GM23338 (cell line): ENCODE measurements around the gene BRME1.

Source experiments
- CREB1 ChIP-seq: fragments of 250-450 bp; sonication (Bioruptor Pico); IDR thresholded peaks from 2 replicates; pipeline ENCODE4 v1.5.0; 2020; ENCODE audit warnings: low read depth, mild to moderate bottlenecking, moderate library complexity
- EZH2 ChIP-seq: fragments of 200-600 bp; sonication (generic); IDR thresholded peaks from one replicate; pipeline ENCODE4 v1.8.0; 2017; ENCODE audit warnings: antibody characterized with exemption, mild to moderate bottlenecking, low read depth; ENCODE audit not compliant: unreplicated experiment
- EZH2phosphoT487 ChIP-seq: fragments of 200-600 bp; sonication (generic); IDR thresholded peaks from one replicate; pipeline ENCODE4 v1.8.1; 2018; ENCODE audit warnings: antibody characterized with exemption; ENCODE audit not compliant: unreplicated experiment
- NANOG ChIP-seq: IDR thresholded peaks from 2 replicates; pipeline ENCODE4 v1.6.1; 2016; ENCODE audit warnings: antibody characterized with exemption, borderline replicate concordance
- TF ChIP-seq, protein P1 (sequence below), 2 experiments: fragments of 200-600 bp in 1 of 2; sonication (generic) in 1 of 2; conservative IDR thresholded peaks; 2 replicates each; pipeline versions ENCODE4 v1.5.1 to v1.6.1; 2016 to 2017; ENCODE audit warnings: antibody characterized with exemption in 2 of 2, low read depth in 2 of 2, mild to moderate bottlenecking in 2 of 2, moderate library complexity in 1 of 2
- TF ChIP-seq, protein P2 (sequence below): IDR thresholded peaks from one replicate; pipeline ENCODE4 v1.6.1; 2018; ENCODE audit warnings: antibody characterized with exemption; ENCODE audit not compliant: unreplicated experiment

DNA sequence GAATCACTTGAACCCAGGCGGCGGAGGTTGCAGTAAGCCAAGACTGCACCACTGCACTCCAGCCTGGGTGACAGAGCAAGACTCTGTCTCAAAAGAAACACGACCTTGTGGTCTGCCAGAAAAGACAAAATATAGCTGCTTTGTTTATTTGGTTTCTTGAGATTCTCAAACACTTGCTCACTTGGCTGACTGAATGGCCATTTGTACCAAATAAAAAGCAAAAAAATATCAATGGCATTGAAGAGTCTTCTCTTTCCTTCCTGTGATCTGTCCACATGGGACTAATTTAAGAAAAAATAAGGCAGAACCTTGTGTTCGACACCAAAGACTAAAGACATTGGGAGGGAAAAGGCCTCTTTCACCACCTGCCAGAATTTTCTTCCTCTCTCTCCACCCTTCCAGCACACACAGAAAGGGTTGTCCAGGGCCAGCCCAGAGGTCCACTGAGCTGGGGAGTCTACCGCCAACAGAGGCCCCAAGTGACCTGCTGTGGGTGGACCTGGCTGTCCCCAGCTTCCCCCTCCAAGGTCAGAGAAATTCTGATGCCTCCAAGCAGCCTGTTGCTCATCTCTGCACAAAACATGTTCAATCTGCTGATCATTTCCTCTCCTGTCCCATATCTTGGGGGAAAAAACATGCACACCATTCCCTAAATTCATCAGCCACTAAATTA lies 5.9 kb downstream of the BRME1 start:
- TF ChIP-seq, protein P1, sequence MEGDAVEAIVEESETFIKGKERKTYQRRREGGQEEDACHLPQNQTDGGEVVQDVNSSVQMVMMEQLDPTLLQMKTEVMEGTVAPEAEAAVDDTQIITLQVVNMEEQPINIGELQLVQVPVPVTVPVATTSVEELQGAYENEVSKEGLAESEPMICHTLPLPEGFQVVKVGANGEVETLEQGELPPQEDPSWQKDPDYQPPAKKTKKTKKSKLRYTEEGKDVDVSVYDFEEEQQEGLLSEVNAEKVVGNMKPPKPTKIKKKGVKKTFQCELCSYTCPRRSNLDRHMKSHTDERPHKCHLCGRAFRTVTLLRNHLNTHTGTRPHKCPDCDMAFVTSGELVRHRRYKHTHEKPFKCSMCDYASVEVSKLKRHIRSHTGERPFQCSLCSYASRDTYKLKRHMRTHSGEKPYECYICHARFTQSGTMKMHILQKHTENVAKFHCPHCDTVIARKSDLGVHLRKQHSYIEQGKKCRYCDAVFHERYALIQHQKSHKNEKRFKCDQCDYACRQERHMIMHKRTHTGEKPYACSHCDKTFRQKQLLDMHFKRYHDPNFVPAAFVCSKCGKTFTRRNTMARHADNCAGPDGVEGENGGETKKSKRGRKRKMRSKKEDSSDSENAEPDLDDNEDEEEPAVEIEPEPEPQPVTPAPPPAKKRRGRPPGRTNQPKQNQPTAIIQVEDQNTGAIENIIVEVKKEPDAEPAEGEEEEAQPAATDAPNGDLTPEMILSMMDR (conservative IDR thresholded peaks at IDR 0.05; ENCODE audit: low read depth in 2 of 2), result no peak
- TF ChIP-seq, protein P2, sequence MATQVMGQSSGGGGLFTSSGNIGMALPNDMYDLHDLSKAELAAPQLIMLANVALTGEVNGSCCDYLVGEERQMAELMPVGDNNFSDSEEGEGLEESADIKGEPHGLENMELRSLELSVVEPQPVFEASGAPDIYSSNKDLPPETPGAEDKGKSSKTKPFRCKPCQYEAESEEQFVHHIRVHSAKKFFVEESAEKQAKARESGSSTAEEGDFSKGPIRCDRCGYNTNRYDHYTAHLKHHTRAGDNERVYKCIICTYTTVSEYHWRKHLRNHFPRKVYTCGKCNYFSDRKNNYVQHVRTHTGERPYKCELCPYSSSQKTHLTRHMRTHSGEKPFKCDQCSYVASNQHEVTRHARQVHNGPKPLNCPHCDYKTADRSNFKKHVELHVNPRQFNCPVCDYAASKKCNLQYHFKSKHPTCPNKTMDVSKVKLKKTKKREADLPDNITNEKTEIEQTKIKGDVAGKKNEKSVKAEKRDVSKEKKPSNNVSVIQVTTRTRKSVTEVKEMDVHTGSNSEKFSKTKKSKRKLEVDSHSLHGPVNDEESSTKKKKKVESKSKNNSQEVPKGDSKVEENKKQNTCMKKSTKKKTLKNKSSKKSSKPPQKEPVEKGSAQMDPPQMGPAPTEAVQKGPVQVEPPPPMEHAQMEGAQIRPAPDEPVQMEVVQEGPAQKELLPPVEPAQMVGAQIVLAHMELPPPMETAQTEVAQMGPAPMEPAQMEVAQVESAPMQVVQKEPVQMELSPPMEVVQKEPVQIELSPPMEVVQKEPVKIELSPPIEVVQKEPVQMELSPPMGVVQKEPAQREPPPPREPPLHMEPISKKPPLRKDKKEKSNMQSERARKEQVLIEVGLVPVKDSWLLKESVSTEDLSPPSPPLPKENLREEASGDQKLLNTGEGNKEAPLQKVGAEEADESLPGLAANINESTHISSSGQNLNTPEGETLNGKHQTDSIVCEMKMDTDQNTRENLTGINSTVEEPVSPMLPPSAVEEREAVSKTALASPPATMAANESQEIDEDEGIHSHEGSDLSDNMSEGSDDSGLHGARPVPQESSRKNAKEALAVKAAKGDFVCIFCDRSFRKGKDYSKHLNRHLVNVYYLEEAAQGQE, result no peak
- no peak for TF ChIP-seq CREB1
- no peak for TF ChIP-seq EZH2
- no peak for TF ChIP-seq NANOG
- no peak for TF ChIP-seq EZH2phosphoT487
